ENCODE results near the gene ADCY1. TPM values are rescaled to one million over a fixed set of nuclear protein-coding genes. Genes with fewer than 3 reads are reported as not detected.

The ADCY1 gene
- total and polyA plus RNA-seq, 4 donors = 0.33 to 20.1 (median 4.1) TPM

GRCh38 chr7:45574669-45575500 is 717 bp downstream of the ADCY1 start:
- Histone ChIP-seq H3K9me3 (ENCODE audit: control insufficient read depth in 4 of 4, low read length in 3 of 4) (no peaks in the 10 kb centered on the region), H3K9ac (ENCODE audit: low read depth in 1 of 2, low read length in 2 of 2) (no peak overlapping the region), H3K36me3 (ENCODE audit: control insufficient read depth in 4 of 4, insufficient read depth in 3 of 4, low read depth in 1 of 4, low read length in 3 of 4) (no peaks in the 10 kb centered on the region), H3K4me1 (ENCODE audit: control insufficient read depth in 4 of 4, insufficient read depth in 4 of 4, low read length in 3 of 4) (peaks cover 6 to 15% (median 12%) of the 10 kb centered on the region in 4 donors), H3K27me3 (ENCODE audit: control insufficient read depth in 4 of 4, insufficient read depth in 4 of 4, low read length in 3 of 4) (peaks cover 0 to 11% (median 4%) of the 10 kb centered on the region in 4 donors), H3K4me3 (ENCODE audit: low read depth in 1 of 3, low read length in 3 of 3) (peak overlapping the region; percentile 59 to 67 (median 64)), H3K27ac (ENCODE audit: low read depth in 1 of 2, low read length in 2 of 2) (no peak overlapping the region)
- WGBS = 1% methylated on average over 72 of the region's 72 CpGs
- DNase-seq (ENCODE audit: low spot score) = no peak
- TF ChIP-seq SP1 (IDR thresholded peaks at IDR 0.05) = no peak
- TF ChIP-seq FOXA1 (IDR thresholded peaks at IDR 0.05) = no peak
- TF ChIP-seq, protein P1, sequence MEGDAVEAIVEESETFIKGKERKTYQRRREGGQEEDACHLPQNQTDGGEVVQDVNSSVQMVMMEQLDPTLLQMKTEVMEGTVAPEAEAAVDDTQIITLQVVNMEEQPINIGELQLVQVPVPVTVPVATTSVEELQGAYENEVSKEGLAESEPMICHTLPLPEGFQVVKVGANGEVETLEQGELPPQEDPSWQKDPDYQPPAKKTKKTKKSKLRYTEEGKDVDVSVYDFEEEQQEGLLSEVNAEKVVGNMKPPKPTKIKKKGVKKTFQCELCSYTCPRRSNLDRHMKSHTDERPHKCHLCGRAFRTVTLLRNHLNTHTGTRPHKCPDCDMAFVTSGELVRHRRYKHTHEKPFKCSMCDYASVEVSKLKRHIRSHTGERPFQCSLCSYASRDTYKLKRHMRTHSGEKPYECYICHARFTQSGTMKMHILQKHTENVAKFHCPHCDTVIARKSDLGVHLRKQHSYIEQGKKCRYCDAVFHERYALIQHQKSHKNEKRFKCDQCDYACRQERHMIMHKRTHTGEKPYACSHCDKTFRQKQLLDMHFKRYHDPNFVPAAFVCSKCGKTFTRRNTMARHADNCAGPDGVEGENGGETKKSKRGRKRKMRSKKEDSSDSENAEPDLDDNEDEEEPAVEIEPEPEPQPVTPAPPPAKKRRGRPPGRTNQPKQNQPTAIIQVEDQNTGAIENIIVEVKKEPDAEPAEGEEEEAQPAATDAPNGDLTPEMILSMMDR (IDR thresholded peaks at IDR 0.05; ENCODE audit: low read depth, low read length, missing input control) = no peak
- TF ChIP-seq JUND (IDR thresholded peaks at IDR 0.05) = no peak
- no peak for TF ChIP-seq HNF4G (IDR thresholded peaks at IDR 0.05)
- TF ChIP-seq RXRA (IDR thresholded peaks at IDR 0.05) = no peak
- TF ChIP-seq EGR1 (IDR thresholded peaks at IDR 0.05; ENCODE audit: low read depth in 2 of 2) = no peak
- TF ChIP-seq, protein P2, sequence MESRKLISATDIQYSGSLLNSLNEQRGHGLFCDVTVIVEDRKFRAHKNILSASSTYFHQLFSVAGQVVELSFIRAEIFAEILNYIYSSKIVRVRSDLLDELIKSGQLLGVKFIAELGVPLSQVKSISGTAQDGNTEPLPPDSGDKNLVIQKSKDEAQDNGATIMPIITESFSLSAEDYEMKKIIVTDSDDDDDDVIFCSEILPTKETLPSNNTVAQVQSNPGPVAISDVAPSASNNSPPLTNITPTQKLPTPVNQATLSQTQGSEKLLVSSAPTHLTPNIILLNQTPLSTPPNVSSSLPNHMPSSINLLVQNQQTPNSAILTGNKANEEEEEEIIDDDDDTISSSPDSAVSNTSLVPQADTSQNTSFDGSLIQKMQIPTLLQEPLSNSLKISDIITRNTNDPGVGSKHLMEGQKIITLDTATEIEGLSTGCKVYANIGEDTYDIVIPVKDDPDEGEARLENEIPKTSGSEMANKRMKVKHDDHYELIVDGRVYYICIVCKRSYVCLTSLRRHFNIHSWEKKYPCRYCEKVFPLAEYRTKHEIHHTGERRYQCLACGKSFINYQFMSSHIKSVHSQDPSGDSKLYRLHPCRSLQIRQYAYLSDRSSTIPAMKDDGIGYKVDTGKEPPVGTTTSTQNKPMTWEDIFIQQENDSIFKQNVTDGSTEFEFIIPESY (IDR thresholded peaks at IDR 0.05) = no peak
- TF ChIP-seq MAX (IDR thresholded peaks at IDR 0.05) = no peak
- TF ChIP-seq NR2F2 (IDR thresholded peaks at IDR 0.05) = no peak
- no peak for TF ChIP-seq RAD21 (IDR thresholded peaks at IDR 0.05)
- TF ChIP-seq YY1 (IDR thresholded peaks at IDR 0.05) = no peak
- TF ChIP-seq, protein P3, sequence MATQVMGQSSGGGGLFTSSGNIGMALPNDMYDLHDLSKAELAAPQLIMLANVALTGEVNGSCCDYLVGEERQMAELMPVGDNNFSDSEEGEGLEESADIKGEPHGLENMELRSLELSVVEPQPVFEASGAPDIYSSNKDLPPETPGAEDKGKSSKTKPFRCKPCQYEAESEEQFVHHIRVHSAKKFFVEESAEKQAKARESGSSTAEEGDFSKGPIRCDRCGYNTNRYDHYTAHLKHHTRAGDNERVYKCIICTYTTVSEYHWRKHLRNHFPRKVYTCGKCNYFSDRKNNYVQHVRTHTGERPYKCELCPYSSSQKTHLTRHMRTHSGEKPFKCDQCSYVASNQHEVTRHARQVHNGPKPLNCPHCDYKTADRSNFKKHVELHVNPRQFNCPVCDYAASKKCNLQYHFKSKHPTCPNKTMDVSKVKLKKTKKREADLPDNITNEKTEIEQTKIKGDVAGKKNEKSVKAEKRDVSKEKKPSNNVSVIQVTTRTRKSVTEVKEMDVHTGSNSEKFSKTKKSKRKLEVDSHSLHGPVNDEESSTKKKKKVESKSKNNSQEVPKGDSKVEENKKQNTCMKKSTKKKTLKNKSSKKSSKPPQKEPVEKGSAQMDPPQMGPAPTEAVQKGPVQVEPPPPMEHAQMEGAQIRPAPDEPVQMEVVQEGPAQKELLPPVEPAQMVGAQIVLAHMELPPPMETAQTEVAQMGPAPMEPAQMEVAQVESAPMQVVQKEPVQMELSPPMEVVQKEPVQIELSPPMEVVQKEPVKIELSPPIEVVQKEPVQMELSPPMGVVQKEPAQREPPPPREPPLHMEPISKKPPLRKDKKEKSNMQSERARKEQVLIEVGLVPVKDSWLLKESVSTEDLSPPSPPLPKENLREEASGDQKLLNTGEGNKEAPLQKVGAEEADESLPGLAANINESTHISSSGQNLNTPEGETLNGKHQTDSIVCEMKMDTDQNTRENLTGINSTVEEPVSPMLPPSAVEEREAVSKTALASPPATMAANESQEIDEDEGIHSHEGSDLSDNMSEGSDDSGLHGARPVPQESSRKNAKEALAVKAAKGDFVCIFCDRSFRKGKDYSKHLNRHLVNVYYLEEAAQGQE (IDR thresholded peaks at IDR 0.05) = no peak
- no peak for TF ChIP-seq HNF4A (conservative IDR thresholded peaks at IDR 0.05)

Measured in liver (tissue), 9 donors.